ENCODE measurements around the gene RASGRF2.

GRCh38 chr5:80920333-80920732 lies 39.8 kb upstream of the RASGRF2 start:
- TF ChIP-seq CTCF (conservative IDR thresholded peaks at IDR 0.05; ENCODE audit: low read depth, low read length) = no peak
- TF ChIP-seq EZH2 (IDR thresholded peaks at IDR 0.05; ENCODE audit: borderline replicate concordance, low read depth, low read length, poor library complexity, severe bottlenecking) = no peak

Data from A673 (cell line).